Breast epithelium (tissue), 4 donors: ENCODE data around the gene INHBE. TPM values are rescaled to one million over a fixed set of nuclear protein-coding genes. Genes with fewer than 3 reads are reported as not detected.

Source experiments
- DNase-seq, 2 donors: peaks; one replicate each; pipeline ENCODE4 v3.0.0-alpha.2; 2019; ENCODE audit warnings: low spot score in 2 of 2
- H3K27ac ChIP-seq, 2 donors: fragments of 200-600 bp; sonication (generic) in 1 of 2; one replicate each; pipeline ENCODE4 v1.5.1; 2016 to 2019; ENCODE audit warnings: mild to moderate bottlenecking in 1 of 2
- H3K27me3 ChIP-seq, 2 donors: fragments of 200-600 bp; sonication (generic) in 1 of 2; one replicate each; pipeline versions ENCODE4 v1.5.1 to v1.6.0; 2017 to 2019; ENCODE audit warnings: control low read depth in 1 of 2, mild to moderate bottlenecking in 1 of 2
- H3K36me3 ChIP-seq: fragments of 200-600 bp; one replicate; pipeline ENCODE4 v1.5.1; 2019
- H3K4me1 ChIP-seq, 2 donors: fragments of 200-600 bp; sonication (generic); one replicate each; pipeline ENCODE4 v1.5.1; 2016 to 2019; ENCODE audit warnings: control low read depth in 1 of 2
- H3K4me3 ChIP-seq, 3 donors: fragments of 200-600 bp; sonication (generic); 1 replicate in 2 of 3; 2 replicates in 1 of 3; pipeline ENCODE4 v1.5.1; 2016 to 2019; ENCODE audit warnings: mild to moderate bottlenecking in 3 of 3, moderate library complexity in 2 of 3
- H3K9me3 ChIP-seq, 2 donors: fragments of 200-600 bp; sonication (generic) in 1 of 2; one replicate each; pipeline ENCODE4 v1.5.1; 2016 to 2019; ENCODE audit warnings: control low read depth in 1 of 2
- CTCF ChIP-seq, 3 donors: fragments of 450-650 bp; IDR thresholded peaks; one replicate each; pipeline ENCODE4 v1.5.1; 2016 to 2017; ENCODE audit warnings: antibody characterized with exemption in 3 of 3, mild to moderate bottlenecking in 3 of 3, moderate library complexity in 3 of 3
- POLR2A ChIP-seq: fragments of 450-650 bp; IDR thresholded peaks from one replicate; pipeline ENCODE4 v1.6.1; 2016; ENCODE audit warnings: antibody characterized with exemption, mild to moderate bottlenecking, moderate library complexity
- POLR2AphosphoS5 ChIP-seq, 3 donors: sonication (generic); formaldehyde crosslinking; IDR thresholded peaks; one replicate each; pipeline ENCODE4 v1.6.1; 2017; ENCODE audit warnings: antibody characterized with exemption in 3 of 3
- intact Hi-C: fragments of 100-400 bp; cut with DNase I; formaldehyde crosslinking; loops from one replicate; pipeline ENCODE4 v1.15.1; 2023; ENCODE audit warnings: low total_unique reads
- total RNA-seq, 3 donors: library from RNA; depleted of rRNA; stranded (reverse); fragments of >200 nt; gene quantifications; one replicate each; pipeline ENCODE4 v1.1.0, GENCODE V29; 2016

The INHBE gene
- total RNA-seq, 3 donors from 2014 or later: not detected

GRCh38 chr12:57479043-57479375 is 23.9 kb downstream of the INHBE start:
- no peak overlapping the region for H3K4me3 ChIP-seq
- no peaks in the 10 kb centered on the region for H3K36me3 ChIP-seq
- H3K9me3 ChIP-seq: no peaks in the 10 kb centered on the region
- peaks cover 0 to 15% of the 10 kb centered on the region in 2 donors for H3K4me1 ChIP-seq
- TF ChIP-seq CTCF (IDR thresholded peaks at IDR 0.05) (no peak), POLR2A (no peak), POLR2AphosphoS5 (IDR thresholded peaks at IDR 0.05) (no peak)
- no peak for DNase-seq
- peak overlapping the region; percentile 34 to 58 for H3K27ac ChIP-seq
- intact Hi-C loops: no loop called here
- peaks cover 0 to 33% of the 10 kb centered on the region in 2 donors for H3K27me3 ChIP-seq

GRCh38 chr12:57479376-57480115 is 24.4 kb downstream of the INHBE start, which contains the start of gene ARHGAP9:
Gene ARHGAP9, minus strand, starts transcription at chr12:57479866. Its CDS starts 460 bp downstream, at chr12:57479406.
- no peak for DNase-seq
- H3K9me3 ChIP-seq: no peaks in the 10 kb centered on the region
- TF ChIP-seq POLR2AphosphoS5 (IDR thresholded peaks at IDR 0.05) (no peak), CTCF (IDR thresholded peaks at IDR 0.05) (no peak), POLR2A (no peak)
- peak within 1 kb of the TSS; percentile 34 to 58 for H3K27ac ChIP-seq
- no peak within 1 kb of the TSS for H3K4me3 ChIP-seq
- intact Hi-C loops: no loop called here
- peaks cover 0 to 30% of the 10 kb centered on the region in 2 donors for H3K27me3 ChIP-seq
- H3K4me1 ChIP-seq: peaks cover 0 to 15% of the 10 kb centered on the region in 2 donors
- no peaks in the 10 kb centered on the region for H3K36me3 ChIP-seq

GRCh38 chr12:57481671-57482070 is 26.6 kb downstream of the INHBE start:
- Histone ChIP-seq H3K36me3 (no peaks in the 10 kb centered on the region), H3K9me3 (no peaks in the 10 kb centered on the region), H3K27me3 (peaks cover 0 to 9% of the 10 kb centered on the region in 2 donors), H3K4me3 (no peak overlapping the region), H3K4me1 (no peaks in the 10 kb centered on the region), H3K27ac (no peak overlapping the region)
- no peak for TF ChIP-seq POLR2A
- TF ChIP-seq POLR2AphosphoS5 (IDR thresholded peaks at IDR 0.05): no peak
- no peak for TF ChIP-seq CTCF (IDR thresholded peaks at IDR 0.05)
- no peak for DNase-seq
- intact Hi-C loops: no loop called here

- Histone ChIP-seq H3K9me3 (no peaks in the 10 kb centered on the region), H3K27ac (no peak overlapping the region), H3K4me3 (no peak overlapping the region), H3K4me1 (peaks cover 0 to under 1% of the 10 kb centered on the region in 2 donors), H3K27me3 (no peaks in the 10 kb centered on the region), H3K36me3 (no peaks in the 10 kb centered on the region)
- intact Hi-C loops: no loop called here
- TF ChIP-seq POLR2AphosphoS5 (IDR thresholded peaks at IDR 0.05) (no peak), CTCF (IDR thresholded peaks at IDR 0.05) (no peak), POLR2A (no peak)
- no peak for DNase-seq
These were observed 28.4 kb downstream of the INHBE start for GRCh38 chr12:57483466-57483865.

- Histone ChIP-seq H3K27me3 (no peaks in the 10 kb centered on the region), H3K9me3 (no peaks in the 10 kb centered on the region), H3K36me3 (no peaks in the 10 kb centered on the region), H3K4me3 (no peak overlapping the region), H3K4me1 (peaks cover 0 to 12% of the 10 kb centered on the region in 2 donors), H3K27ac (no peak overlapping the region)
- no peak for DNase-seq
- TF ChIP-seq CTCF (IDR thresholded peaks at IDR 0.05): no peak
- no peak for TF ChIP-seq POLR2A
- intact Hi-C loops: no loop called here
These were observed 30.6 kb downstream of the INHBE start for GRCh38 chr12:57485695-57486094.
